ENCODE measurements around the gene GFPT1.

GFPT1 gene

DNA sequence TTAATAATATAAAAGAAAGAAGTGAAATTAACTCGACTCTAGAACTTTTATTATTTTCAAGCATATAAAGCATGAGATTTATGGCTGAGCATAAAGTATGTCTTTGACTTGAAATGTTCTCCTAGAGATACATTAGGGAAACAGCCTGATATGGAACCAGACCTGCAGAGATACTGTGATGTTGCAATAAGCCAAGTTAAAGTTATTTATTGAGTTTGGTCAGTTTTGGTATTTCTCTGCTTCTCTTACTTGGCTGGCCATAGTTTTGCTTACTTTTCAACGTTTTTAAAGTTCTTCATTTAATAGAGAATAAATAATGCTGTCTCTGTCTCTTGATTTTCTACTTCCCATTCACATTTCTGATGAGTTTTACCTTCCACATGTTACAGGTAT lies 76.0 kb downstream of the GFPT1 start:
- no peak for DNase-seq (ENCODE audit: low read depth)
- no peak for TF ChIP-seq POLR2A (IDR thresholded peaks at IDR 0.05; ENCODE audit: extremely low read depth, insufficient read length)
- TF ChIP-seq, protein P1, sequence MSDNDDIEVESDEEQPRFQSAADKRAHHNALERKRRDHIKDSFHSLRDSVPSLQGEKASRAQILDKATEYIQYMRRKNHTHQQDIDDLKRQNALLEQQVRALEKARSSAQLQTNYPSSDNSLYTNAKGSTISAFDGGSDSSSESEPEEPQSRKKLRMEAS (IDR thresholded peaks at IDR 0.05; ENCODE audit: low read depth, low read length), result no peak
- TF ChIP-seq, protein P2, sequence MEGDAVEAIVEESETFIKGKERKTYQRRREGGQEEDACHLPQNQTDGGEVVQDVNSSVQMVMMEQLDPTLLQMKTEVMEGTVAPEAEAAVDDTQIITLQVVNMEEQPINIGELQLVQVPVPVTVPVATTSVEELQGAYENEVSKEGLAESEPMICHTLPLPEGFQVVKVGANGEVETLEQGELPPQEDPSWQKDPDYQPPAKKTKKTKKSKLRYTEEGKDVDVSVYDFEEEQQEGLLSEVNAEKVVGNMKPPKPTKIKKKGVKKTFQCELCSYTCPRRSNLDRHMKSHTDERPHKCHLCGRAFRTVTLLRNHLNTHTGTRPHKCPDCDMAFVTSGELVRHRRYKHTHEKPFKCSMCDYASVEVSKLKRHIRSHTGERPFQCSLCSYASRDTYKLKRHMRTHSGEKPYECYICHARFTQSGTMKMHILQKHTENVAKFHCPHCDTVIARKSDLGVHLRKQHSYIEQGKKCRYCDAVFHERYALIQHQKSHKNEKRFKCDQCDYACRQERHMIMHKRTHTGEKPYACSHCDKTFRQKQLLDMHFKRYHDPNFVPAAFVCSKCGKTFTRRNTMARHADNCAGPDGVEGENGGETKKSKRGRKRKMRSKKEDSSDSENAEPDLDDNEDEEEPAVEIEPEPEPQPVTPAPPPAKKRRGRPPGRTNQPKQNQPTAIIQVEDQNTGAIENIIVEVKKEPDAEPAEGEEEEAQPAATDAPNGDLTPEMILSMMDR (IDR thresholded peaks at IDR 0.05; ENCODE audit: low read depth, low read length), result no peak
- TF ChIP-seq MYC (IDR thresholded peaks at IDR 0.05; ENCODE audit: low read depth, low read length), result no peak
- H3K4me3 ChIP-seq (ENCODE audit: low read depth, low read length), result no peak overlapping the region

DNA sequence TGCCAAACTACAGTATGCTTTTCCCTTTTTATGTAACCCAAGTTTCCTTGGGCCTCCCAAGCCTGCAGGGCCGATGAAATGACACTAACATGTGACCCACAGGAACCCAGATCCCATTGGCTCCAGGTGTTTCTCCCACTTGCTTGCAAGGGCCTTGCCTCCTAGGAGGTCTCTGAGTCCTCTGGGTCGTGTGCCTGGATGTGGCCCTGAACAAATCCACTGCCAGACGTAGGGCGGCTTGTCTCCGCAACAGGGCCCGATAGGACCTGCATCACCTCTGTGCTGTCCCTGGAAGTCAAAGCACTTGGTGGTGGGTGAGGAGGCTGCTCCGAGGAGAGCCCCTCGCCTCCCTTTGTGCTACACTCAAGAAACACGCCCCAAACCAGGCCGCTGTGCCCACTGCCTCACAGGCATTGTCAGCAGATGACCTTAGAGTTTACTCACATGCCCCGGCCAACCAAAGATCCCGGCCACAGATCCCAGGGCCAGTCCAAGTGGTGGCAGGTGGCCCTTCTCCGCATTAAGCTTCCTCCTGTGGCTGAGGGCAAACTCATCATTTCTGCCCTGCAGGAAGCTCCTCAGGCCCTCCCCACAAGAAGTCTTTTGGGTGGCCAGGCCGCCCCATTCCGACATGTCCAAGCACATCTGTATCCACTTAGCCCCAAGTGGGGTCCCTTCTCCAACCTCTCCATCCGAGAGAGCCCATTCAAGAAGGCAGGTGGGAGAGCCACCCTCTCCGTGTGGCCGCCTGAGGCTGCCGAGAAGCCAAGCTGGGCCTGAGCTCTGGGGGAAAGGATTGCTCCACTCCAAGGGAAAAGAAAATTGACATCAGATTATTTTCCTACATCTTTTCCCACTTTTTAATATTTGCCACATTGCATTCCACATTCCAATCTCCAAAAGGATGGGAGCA lies 76.7 kb downstream of the GFPT1 start:
- H3K4me3 ChIP-seq (ENCODE audit: low read depth, low read length), result no peak overlapping the region
- no peak for DNase-seq (ENCODE audit: low read depth)
- TF ChIP-seq, protein P1 (IDR thresholded peaks at IDR 0.05; ENCODE audit: low read depth, low read length), result no peak
- no peak for TF ChIP-seq MYC (IDR thresholded peaks at IDR 0.05; ENCODE audit: low read depth, low read length)
- TF ChIP-seq POLR2A (IDR thresholded peaks at IDR 0.05; ENCODE audit: extremely low read depth, insufficient read length), result no peak
- TF ChIP-seq, protein P2 (IDR thresholded peaks at IDR 0.05; ENCODE audit: low read depth, low read length), result no peak

DNA sequence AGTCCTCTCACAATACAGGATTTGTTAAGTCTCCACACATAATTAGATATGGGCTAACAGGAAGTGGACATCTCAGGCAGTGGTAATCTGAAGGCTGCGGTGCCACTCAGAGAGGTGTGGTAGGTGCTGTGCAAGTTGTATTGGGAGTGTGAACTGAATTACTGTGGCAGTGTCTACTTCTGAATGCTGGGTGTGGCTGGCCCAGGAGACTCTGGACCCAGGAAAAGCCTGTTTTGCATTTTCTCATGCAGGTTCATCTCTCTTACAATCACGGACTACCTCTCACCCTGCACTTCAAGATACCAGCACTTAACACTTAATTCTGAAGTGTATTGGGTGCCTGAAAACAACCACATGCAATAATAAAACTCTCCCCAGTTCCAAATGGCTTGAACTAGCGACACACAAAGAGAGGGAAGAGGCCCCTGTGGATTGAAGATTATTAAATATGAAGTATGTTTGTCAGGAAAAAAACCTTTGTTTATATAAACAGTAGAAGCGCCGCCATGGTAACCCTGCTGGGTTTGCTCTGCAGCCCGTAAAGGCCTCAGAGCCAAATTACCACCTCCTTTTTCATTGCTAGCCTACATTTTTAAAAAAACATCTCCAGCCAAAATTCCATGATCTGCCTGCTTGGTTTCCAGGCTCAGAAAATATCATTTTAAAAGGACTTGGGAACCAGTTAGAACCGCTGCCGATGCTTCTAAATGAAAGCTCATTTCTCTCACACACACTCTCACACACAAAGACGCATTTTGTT lies 77.5 kb downstream of the GFPT1 start:
- TF ChIP-seq POLR2A (IDR thresholded peaks at IDR 0.05; ENCODE audit: extremely low read depth, insufficient read length) (no peak), MYC (IDR thresholded peaks at IDR 0.05; ENCODE audit: low read depth, low read length) (no peak)
- TF ChIP-seq, protein P2 (IDR thresholded peaks at IDR 0.05; ENCODE audit: low read depth, low read length), result no peak
- TF ChIP-seq, protein P1 (IDR thresholded peaks at IDR 0.05; ENCODE audit: low read depth, low read length), result no peak
- DNase-seq (ENCODE audit: low read depth), result no peak
- H3K4me3 ChIP-seq (ENCODE audit: low read depth, low read length), result no peak overlapping the region

DNA sequence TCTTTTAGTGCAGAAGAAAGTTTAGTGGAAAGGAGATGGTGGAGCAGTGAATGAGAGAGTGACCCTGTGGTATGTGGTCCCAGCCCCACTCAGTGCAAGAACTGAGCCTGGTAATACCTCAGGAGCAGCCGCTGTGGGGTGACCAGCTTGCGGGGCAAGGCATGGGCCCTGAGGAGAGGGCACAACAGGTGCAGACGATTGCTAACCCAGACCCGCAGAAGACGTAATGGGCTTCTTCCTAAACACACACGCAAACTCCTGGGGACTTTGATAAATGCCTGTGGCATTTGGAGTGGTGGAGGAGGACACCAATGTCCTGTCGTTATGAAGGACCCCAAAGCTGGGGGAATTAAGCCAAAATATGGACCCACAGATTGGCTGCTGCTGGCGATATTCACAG lies 78.7 kb downstream of the GFPT1 start:
- H3K4me3 ChIP-seq (ENCODE audit: low read depth, low read length), result no peak overlapping the region
- no peak for DNase-seq (ENCODE audit: low read depth)
- TF ChIP-seq, protein P1 (IDR thresholded peaks at IDR 0.05; ENCODE audit: low read depth, low read length), result no peak
- TF ChIP-seq, protein P2 (IDR thresholded peaks at IDR 0.05; ENCODE audit: low read depth, low read length), result no peak
- TF ChIP-seq POLR2A (IDR thresholded peaks at IDR 0.05; ENCODE audit: extremely low read depth, insufficient read length), result no peak
- TF ChIP-seq MYC (IDR thresholded peaks at IDR 0.05; ENCODE audit: low read depth, low read length), result no peak

DNA sequence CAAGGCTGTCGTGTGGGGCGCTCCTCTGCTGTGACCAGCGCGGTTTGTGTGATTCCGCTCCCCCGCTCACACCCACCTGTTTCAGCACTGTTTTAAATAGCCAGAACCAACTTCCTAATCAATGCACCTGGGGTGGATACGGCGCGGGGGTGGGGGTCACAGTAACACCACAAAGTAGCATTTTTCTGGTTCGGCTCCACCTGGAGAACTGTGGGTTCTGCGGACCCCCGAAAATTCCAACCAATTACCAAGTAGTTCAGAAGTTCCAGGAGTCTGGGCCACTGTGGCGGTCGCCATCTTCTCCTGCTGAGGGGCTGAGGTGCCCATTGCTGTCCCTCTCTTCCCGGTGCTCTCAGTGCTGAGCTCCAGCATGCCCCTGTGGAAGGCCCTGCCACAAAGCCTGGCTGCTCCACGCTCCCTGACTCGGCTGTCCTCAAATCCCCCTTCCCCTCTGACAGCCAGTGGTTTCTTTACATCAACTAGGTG lies 79.4 kb downstream of the GFPT1 start:
- no peak for TF ChIP-seq POLR2A (IDR thresholded peaks at IDR 0.05; ENCODE audit: extremely low read depth, insufficient read length)
- no peak for TF ChIP-seq MYC (IDR thresholded peaks at IDR 0.05; ENCODE audit: low read depth, low read length)
- TF ChIP-seq, protein P2 (IDR thresholded peaks at IDR 0.05; ENCODE audit: low read depth, low read length), result no peak
- TF ChIP-seq, protein P1 (IDR thresholded peaks at IDR 0.05; ENCODE audit: low read depth, low read length), result no peak
- DNase-seq (ENCODE audit: low read depth), result no peak
- no peak overlapping the region for H3K4me3 ChIP-seq (ENCODE audit: low read depth, low read length)

Data from NB4 (cell line).